Neuronal stem cell (in vitro differentiated cells): ENCODE data around the gene ROCK2.

ENCODE experiments used
- DNase-seq: peaks from one replicate; pipeline ENCODE4 v3.0.0-alpha.2; 2013; ENCODE audit warnings: low spot score
- H2AFZ ChIP-seq: one replicate; pipeline ENCODE4 v1.6.1; 2013; ENCODE audit warnings: mild to moderate bottlenecking, low read length, inconsistent platforms
- H2AK5ac ChIP-seq: 2 replicates; pipeline ENCODE4 v1.6.1; 2013; ENCODE audit warnings: low read depth, mild to moderate bottlenecking, inconsistent platforms, low read length, moderate library complexity, mixed read lengths
- H2BK120ac ChIP-seq: 2 replicates; pipeline ENCODE4 v1.6.1; 2013; ENCODE audit warnings: low read depth, mild to moderate bottlenecking, inconsistent platforms, low read length, moderate library complexity, mixed read lengths
- H2BK12ac ChIP-seq: one replicate; pipeline ENCODE4 v1.6.1; 2013; ENCODE audit warnings: low read length, inconsistent platforms
- H2BK15ac ChIP-seq: 2 replicates; pipeline ENCODE4 v1.6.1; 2013; ENCODE audit warnings: mild to moderate bottlenecking, low read length, inconsistent platforms, mixed read lengths
- H2BK5ac ChIP-seq: one replicate; pipeline ENCODE4 v1.6.1; 2013; ENCODE audit warnings: inconsistent platforms, mild to moderate bottlenecking, low read length, moderate library complexity
- H3K14ac ChIP-seq: one replicate; pipeline ENCODE4 v1.6.1; 2013; ENCODE audit warnings: low read length, inconsistent platforms
- H3K18ac ChIP-seq: 2 replicates; pipeline ENCODE4 v1.6.1; 2013; ENCODE audit warnings: low read length, inconsistent platforms
- H3K23ac ChIP-seq: 2 replicates; pipeline ENCODE4 v1.6.1; 2013; ENCODE audit warnings: low read depth, mild to moderate bottlenecking, mixed read lengths, low read length, inconsistent platforms; ENCODE audit not compliant: poor library complexity
- H3K27ac ChIP-seq: replicated peaks from 3 replicates; pipeline ENCODE4 v1.5.1; 2013; ENCODE audit warnings: low read length, inconsistent platforms
- H3K27me3 ChIP-seq, 3 experiments: 2 replicates each; pipeline ENCODE4 v1.6.1; 2013; ENCODE audit warnings: low read length in 3 of 3, mild to moderate bottlenecking in 2 of 3, inconsistent platforms in 1 of 3, low read depth in 1 of 3, mixed read lengths in 1 of 3, moderate library complexity in 1 of 3; ENCODE audit not compliant: control insufficient read depth in 3 of 3, insufficient read depth in 3 of 3
- H3K36me3 ChIP-seq, 2 donors: replicated peaks in 1 of 2; 2 replicates each; pipeline ENCODE4 v1.6.1; 2013; ENCODE audit warnings: low read length in 2 of 2; ENCODE audit not compliant: control insufficient read depth in 2 of 2, insufficient read depth in 2 of 2
- H3K4ac ChIP-seq: 2 replicates; pipeline ENCODE4 v1.6.1; 2013; ENCODE audit warnings: inconsistent platforms, mild to moderate bottlenecking, low read length, moderate library complexity
- H3K4me1 ChIP-seq, 2 donors: 1 replicate in 1 of 2; 2 replicates in 1 of 2; pipeline ENCODE4 v1.6.1; 2013; ENCODE audit warnings: low read length in 2 of 2, low read depth in 1 of 2; ENCODE audit not compliant: control insufficient read depth in 2 of 2, insufficient read depth in 1 of 2
- H3K4me2 ChIP-seq: one replicate; pipeline ENCODE4 v1.6.1; 2013; ENCODE audit warnings: mild to moderate bottlenecking, low read length, inconsistent platforms; ENCODE audit not compliant: insufficient read depth, poor library complexity, severe bottlenecking
- H3K4me3 ChIP-seq, 2 donors: 2 replicates each; pipeline ENCODE4 v1.5.1; 2013; ENCODE audit warnings: low read length in 2 of 2, mild to moderate bottlenecking in 2 of 2, inconsistent platforms in 1 of 2, moderate library complexity in 1 of 2
- H3K79me1 ChIP-seq: one replicate; pipeline ENCODE4 v1.6.1; 2013; ENCODE audit warnings: low read depth, mild to moderate bottlenecking, inconsistent platforms, low read length, moderate library complexity
- H3K9ac ChIP-seq: one replicate; pipeline ENCODE4 v1.6.1; 2013; ENCODE audit warnings: mild to moderate bottlenecking, low read depth, low read length, inconsistent platforms; ENCODE audit not compliant: poor library complexity
- H3K9me3 ChIP-seq, 2 donors: replicated peaks in 1 of 2; 2 replicates each; pipeline versions ENCODE3 to v1.6.1; 2013; ENCODE audit warnings: low read length in 2 of 2, mild to moderate bottlenecking in 2 of 2, inconsistent platforms in 1 of 2, low read depth in 1 of 2, mixed read lengths in 1 of 2, moderate library complexity in 1 of 2; ENCODE audit not compliant: control insufficient read depth in 2 of 2, insufficient read depth in 1 of 2
- H4K8ac ChIP-seq: one replicate; pipeline ENCODE4 v1.6.1; 2013; ENCODE audit warnings: low read depth, mild to moderate bottlenecking, inconsistent platforms, low read length, moderate library complexity
- H4K91ac ChIP-seq: one replicate; pipeline ENCODE4 v1.6.1; 2013; ENCODE audit warnings: low read length, low read depth, mild to moderate bottlenecking, inconsistent platforms; ENCODE audit not compliant: poor library complexity
- WGBS, 2 donors: extraction: QIAGEN DNeasy Blood & Tissue Kit; methylation state at CpG; one replicate each; pipeline ENCODE4 v1.1.7; 2013; ENCODE audit warnings: missing lambda C conversion rate in 2 of 2, mixed read lengths in 1 of 2; ENCODE audit not compliant: insufficient read length in 2 of 2, insufficient replicate concordance in 1 of 2; ENCODE audit errors: extremely low coverage in 2 of 2; 5-methylcytosine and 5-hydroxymethylcytosine counted together

Gene ROCK2

GRCh38 chr2:11348209-11348749 is 3.8 kb upstream of the ROCK2 start:
- Histone ChIP-seq H3K9me3 (no peaks in the 10 kb centered on the region), H2AFZ (peak overlapping the region; percentile 48), H3K18ac (no peak overlapping the region), H3K23ac (no peak overlapping the region), H2BK15ac (no peak overlapping the region), H2BK5ac (no peak overlapping the region), H3K14ac (no peak overlapping the region), H3K4me3 (no peak overlapping the region), H2AK5ac (no peak overlapping the region), H3K36me3 (no peaks in the 10 kb centered on the region), H4K8ac (no peak overlapping the region), H3K79me1 (no peaks in the 10 kb centered on the region), H4K91ac (no peak overlapping the region), H3K9ac (no peak overlapping the region), H3K4me1 (peaks cover 1 to 10% of the 10 kb centered on the region in 2 donors), H2BK120ac (no peak overlapping the region), H3K27ac (no peak overlapping the region), H3K4me2 (no peak overlapping the region), H2BK12ac (no peak overlapping the region), H3K4ac (no peak overlapping the region), H3K27me3 (no peaks in the 10 kb centered on the region)
- no peak for DNase-seq
- WGBS, 2 donors: no CpG with 5 or more reads among the region's 5 CpGs

GRCh38 chr2:11347403-11347959 is 3.0 kb upstream of the ROCK2 start:
- Histone ChIP-seq H3K4me3 (no peak overlapping the region), H4K91ac (no peak overlapping the region), H3K27me3 (no peaks in the 10 kb centered on the region), H3K27ac (no peak overlapping the region), H3K14ac (no peak overlapping the region), H3K9me3 (no peaks in the 10 kb centered on the region), H2AK5ac (no peak overlapping the region), H2AFZ (no peak overlapping the region), H3K4ac (no peak overlapping the region), H2BK120ac (no peak overlapping the region), H3K36me3 (no peaks in the 10 kb centered on the region), H3K9ac (no peak overlapping the region), H3K79me1 (no peaks in the 10 kb centered on the region), H3K4me2 (no peak overlapping the region), H2BK12ac (no peak overlapping the region), H3K4me1 (peaks cover 1 to 10% of the 10 kb centered on the region in 2 donors), H4K8ac (no peak overlapping the region), H3K18ac (no peak overlapping the region), H2BK15ac (no peak overlapping the region), H3K23ac (no peak overlapping the region), H2BK5ac (no peak overlapping the region)
- DNase-seq: no peak
- WGBS, 2 donors: no CpG with 5 or more reads among the region's 7 CpGs

DNA sequence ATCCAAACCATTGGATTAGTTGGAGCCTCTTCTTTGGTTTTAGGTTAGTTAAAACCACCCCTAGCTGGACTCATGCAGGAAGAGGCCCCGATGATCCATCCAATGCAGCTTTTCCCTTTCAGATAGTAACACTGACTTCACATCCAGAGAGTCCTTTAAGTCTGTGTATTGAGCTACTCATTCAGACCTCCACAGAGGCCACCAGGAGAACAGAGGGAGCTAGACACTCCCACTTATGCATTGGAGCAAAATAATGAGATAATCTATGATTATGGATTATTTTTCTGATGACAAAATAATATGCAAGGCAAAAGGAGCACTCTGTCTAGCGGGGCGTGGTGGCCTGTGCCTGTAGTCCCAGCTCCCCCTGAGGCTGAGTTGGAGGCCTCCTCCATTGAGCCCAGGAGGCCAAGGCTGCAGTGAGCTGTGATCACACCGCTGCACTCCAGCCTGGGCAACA is 1.6 kb upstream of the ROCK2 start:
- Histone ChIP-seq H3K9ac (no peak overlapping the region), H2BK15ac (no peak overlapping the region), H3K23ac (no peak overlapping the region), H4K8ac (no peak overlapping the region), H3K36me3 (no peaks in the 10 kb centered on the region), H3K9me3 (no peaks in the 10 kb centered on the region), H2AFZ (no peak overlapping the region), H3K4me3 (no peak overlapping the region), H2BK120ac (no peak overlapping the region), H2BK12ac (no peak overlapping the region), H4K91ac (no peak overlapping the region), H3K27me3 (no peaks in the 10 kb centered on the region), H3K18ac (no peak overlapping the region), H2BK5ac (no peak overlapping the region), H3K79me1 (no peaks in the 10 kb centered on the region), H3K4ac (no peak overlapping the region), H3K4me1 (peaks cover 1 to 10% of the 10 kb centered on the region in 2 donors), H3K4me2 (no peak overlapping the region), H2AK5ac (no peak overlapping the region), H3K14ac (no peak overlapping the region), H3K27ac (no peak overlapping the region)
- no peak for DNase-seq
- WGBS, 2 donors: no CpG with 5 or more reads among the region's 4 CpGs

GRCh38 chr2:11344956-11345677 is 681 bp upstream of the ROCK2 start:
- Histone ChIP-seq H3K27me3 (no peaks in the 10 kb centered on the region), H3K18ac (peak overlapping the region; percentile 93), H3K4ac (no peak overlapping the region), H2BK120ac (peak overlapping the region; percentile 89), H2BK15ac (peak overlapping the region; percentile 11), H2BK12ac (no peak overlapping the region), H2BK5ac (peak overlapping the region; percentile 76), H3K4me1 (peaks cover 1 to 14% of the 10 kb centered on the region in 2 donors), H4K91ac (no peak overlapping the region), H3K36me3 (no peaks in the 10 kb centered on the region), H4K8ac (no peak overlapping the region), H3K9ac (peak overlapping the region; percentile 27), H3K79me1 (no peaks in the 10 kb centered on the region), H3K27ac (peak overlapping the region; percentile 71), H3K4me2 (peak overlapping the region; percentile 58), H3K23ac (peak overlapping the region; percentile 52), H2AFZ (peak overlapping the region; percentile 86), H3K14ac (peak overlapping the region; percentile 28), H3K9me3 (no peaks in the 10 kb centered on the region), H3K4me3 (peak overlapping the region; percentile 77 to 80), H2AK5ac (no peak overlapping the region)
- peak; percentile 75 for DNase-seq
- WGBS, 2 donors: no CpG with 5 or more reads among the region's 58 CpGs
